ENCODE data around the gene MLLT3. TPM values are rescaled to one million over a fixed set of nuclear protein-coding genes. Genes with fewer than 3 reads are reported as not detected.

The MLLT3 gene
- total RNA-seq, 1 donor from 2014 or later = 18.0 TPM

DNA sequence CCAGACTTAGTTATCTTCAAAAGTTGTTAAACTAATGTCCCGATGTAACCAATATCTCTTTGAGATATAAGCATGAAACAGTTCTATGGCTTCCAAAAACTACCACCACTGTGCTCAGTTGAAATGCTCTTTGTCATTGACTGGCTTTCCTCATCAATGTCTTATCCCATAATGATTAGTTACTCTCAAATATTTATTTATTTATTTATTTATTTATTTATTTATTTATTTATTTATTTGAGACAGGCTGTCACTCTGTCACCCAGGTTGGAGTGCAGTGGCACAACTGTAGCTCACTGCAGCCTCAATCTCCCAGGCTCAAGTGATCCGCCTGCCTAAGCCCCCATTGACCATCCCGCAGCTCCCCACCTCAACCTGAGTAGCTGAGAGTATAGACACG lies 28.0 kb upstream of the MLLT3 start:
- Histone ChIP-seq H3K4me1 (no peaks in the 10 kb centered on the region), H3K27me3 (ENCODE audit: low read depth) (no peaks in the 10 kb centered on the region), H3K36me3 (no peaks in the 10 kb centered on the region), H3K9me3 (no peaks in the 10 kb centered on the region), H3K27ac (no peak overlapping the region), H3K4me3 (no peak overlapping the region)
- intact Hi-C loops (cut with DNase I) = no loop called here
- DNase-seq (no peak), ATAC-seq (no peak)
- TF ChIP-seq, protein P1, sequence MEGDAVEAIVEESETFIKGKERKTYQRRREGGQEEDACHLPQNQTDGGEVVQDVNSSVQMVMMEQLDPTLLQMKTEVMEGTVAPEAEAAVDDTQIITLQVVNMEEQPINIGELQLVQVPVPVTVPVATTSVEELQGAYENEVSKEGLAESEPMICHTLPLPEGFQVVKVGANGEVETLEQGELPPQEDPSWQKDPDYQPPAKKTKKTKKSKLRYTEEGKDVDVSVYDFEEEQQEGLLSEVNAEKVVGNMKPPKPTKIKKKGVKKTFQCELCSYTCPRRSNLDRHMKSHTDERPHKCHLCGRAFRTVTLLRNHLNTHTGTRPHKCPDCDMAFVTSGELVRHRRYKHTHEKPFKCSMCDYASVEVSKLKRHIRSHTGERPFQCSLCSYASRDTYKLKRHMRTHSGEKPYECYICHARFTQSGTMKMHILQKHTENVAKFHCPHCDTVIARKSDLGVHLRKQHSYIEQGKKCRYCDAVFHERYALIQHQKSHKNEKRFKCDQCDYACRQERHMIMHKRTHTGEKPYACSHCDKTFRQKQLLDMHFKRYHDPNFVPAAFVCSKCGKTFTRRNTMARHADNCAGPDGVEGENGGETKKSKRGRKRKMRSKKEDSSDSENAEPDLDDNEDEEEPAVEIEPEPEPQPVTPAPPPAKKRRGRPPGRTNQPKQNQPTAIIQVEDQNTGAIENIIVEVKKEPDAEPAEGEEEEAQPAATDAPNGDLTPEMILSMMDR (IDR thresholded peaks at IDR 0.05) = no peak

DNA sequence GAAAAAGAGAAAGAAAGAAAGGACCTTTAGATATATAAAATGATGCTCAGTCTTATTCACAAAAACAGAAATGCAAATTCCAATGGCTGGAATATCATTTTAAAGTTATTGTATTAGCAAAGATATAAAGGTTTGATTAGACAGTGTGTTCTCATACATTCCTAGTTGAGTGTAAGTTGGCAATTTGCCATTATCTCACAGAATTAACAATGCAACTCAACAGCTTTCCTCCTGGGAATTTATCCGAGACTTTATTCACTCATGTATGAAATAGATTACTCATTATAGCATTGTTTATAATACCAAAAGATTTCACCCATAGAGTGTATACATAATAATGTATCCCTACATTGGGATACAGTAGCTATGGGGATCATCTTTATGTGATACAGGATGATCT lies 27.1 kb upstream of the MLLT3 start:
- DNase-seq (no peak), ATAC-seq (no peak)
- TF ChIP-seq, protein P1 (IDR thresholded peaks at IDR 0.05) = no peak
- Histone ChIP-seq H3K27me3 (ENCODE audit: low read depth) (no peaks in the 10 kb centered on the region), H3K36me3 (no peaks in the 10 kb centered on the region), H3K4me1 (no peaks in the 10 kb centered on the region), H3K4me3 (no peak overlapping the region), H3K9me3 (no peaks in the 10 kb centered on the region), H3K27ac (no peak overlapping the region)
- intact Hi-C loops (cut with DNase I) = no loop called here

GRCh38 chr9:20646656-20647055 lies 24.4 kb upstream of the MLLT3 start:
- no peaks in the 10 kb centered on the region for H3K27me3 ChIP-seq (ENCODE audit: low read depth)
- DNase-seq (no peak), ATAC-seq (no peak)
- H3K27ac ChIP-seq = no peak overlapping the region
- TF ChIP-seq, protein P1 (IDR thresholded peaks at IDR 0.05) = no peak
- intact Hi-C loops (cut with DNase I) = no loop called here
- no peaks in the 10 kb centered on the region for H3K9me3 ChIP-seq
- H3K4me3 ChIP-seq = no peak overlapping the region
- no peaks in the 10 kb centered on the region for H3K36me3 ChIP-seq
- H3K4me1 ChIP-seq = no peaks in the 10 kb centered on the region

DNA sequence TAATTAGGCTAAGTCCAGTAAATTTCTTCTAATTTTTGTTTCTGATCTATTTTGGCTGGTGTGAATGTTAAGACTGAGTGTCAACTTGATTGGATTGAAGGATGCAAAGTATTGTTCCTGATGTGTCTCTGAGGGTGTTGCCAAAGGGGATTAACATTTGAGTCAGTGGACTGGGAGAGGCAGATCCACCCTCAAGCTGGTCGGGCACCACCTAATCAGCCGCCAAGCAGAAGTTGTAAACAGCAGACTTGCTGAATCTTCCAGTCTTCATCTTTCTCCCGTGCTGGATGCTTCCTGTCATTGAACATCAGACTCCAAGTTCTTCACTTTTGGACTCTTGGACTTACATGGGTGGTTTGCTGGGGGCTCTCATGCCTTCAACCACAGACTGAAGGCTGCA lies 21.4 kb upstream of the MLLT3 start:
- Histone ChIP-seq H3K4me1 (no peaks in the 10 kb centered on the region), H3K36me3 (no peaks in the 10 kb centered on the region), H3K9me3 (no peaks in the 10 kb centered on the region), H3K27me3 (ENCODE audit: low read depth) (no peaks in the 10 kb centered on the region), H3K27ac (no peak overlapping the region), H3K4me3 (no peak overlapping the region)
- DNase-seq = no peak
- intact Hi-C loops (cut with DNase I) = no loop called here
- ATAC-seq = no peak
- TF ChIP-seq, protein P1 (IDR thresholded peaks at IDR 0.05) = no peak

- Histone ChIP-seq H3K36me3 (no peaks in the 10 kb centered on the region), H3K27ac (no peak overlapping the region), H3K27me3 (ENCODE audit: low read depth) (no peaks in the 10 kb centered on the region), H3K4me1 (no peaks in the 10 kb centered on the region), H3K4me3 (no peak overlapping the region), H3K9me3 (no peaks in the 10 kb centered on the region)
- TF ChIP-seq, protein P1 (IDR thresholded peaks at IDR 0.05) = no peak
- ATAC-seq = no peak
- DNase-seq = no peak
- intact Hi-C loops (cut with DNase I) = no loop called here
Measured at GRCh38 chr9:20642045-20642444, 19.7 kb upstream of the MLLT3 start.

Data from lower lobe of right lung (tissue), 2 donors.